IMR-90 (cell line): ENCODE data around the gene SSBP2.

Experiments
- BHLHE40 ChIP-seq: fragments of 150-350 bp; IDR thresholded peaks from 2 replicates; pipeline ENCODE4 v1.6.1; 2016; ENCODE audit warnings: mild to moderate bottlenecking, low read depth, low read length
- ELK1 ChIP-seq: fragments of 150-350 bp; IDR thresholded peaks from 2 replicates; pipeline ENCODE4 v1.6.1; 2016; ENCODE audit warnings: low read depth, mild to moderate bottlenecking, low read length, moderate library complexity, borderline replicate concordance
- MAZ ChIP-seq: IDR thresholded peaks from 2 replicates; pipeline ENCODE4 v1.6.1; 2012; ENCODE audit warnings: low read depth, mild to moderate bottlenecking, low read length, improper control_type of control experiment, moderate library complexity, borderline replicate concordance
- MXI1 ChIP-seq: IDR thresholded peaks from 2 replicates; pipeline ENCODE4 v1.6.1; 2012; ENCODE audit warnings: low read depth, mild to moderate bottlenecking, low read length, moderate library complexity, borderline replicate concordance
- NFE2L2 ChIP-seq: fragments of 150-350 bp; IDR thresholded peaks from 2 replicates; pipeline ENCODE4 v1.6.1; 2016; ENCODE audit warnings: low read depth, mild to moderate bottlenecking, low read length
- POLR2A ChIP-seq: IDR thresholded peaks from 2 replicates; pipeline ENCODE4 v1.6.1; 2012; ENCODE audit warnings: mild to moderate bottlenecking, low read depth, low read length
- RAD21 ChIP-seq: IDR thresholded peaks from 2 replicates; pipeline ENCODE4 v1.6.1; 2012; ENCODE audit warnings: low read length, improper control_type of control experiment
- RCOR1 ChIP-seq: IDR thresholded peaks from 2 replicates; pipeline ENCODE4 v1.6.1; 2012; ENCODE audit warnings: mild to moderate bottlenecking, low read length, improper control_type of control experiment; ENCODE audit not compliant: insufficient replicate concordance
- RFX5 ChIP-seq: IDR thresholded peaks from 2 replicates; pipeline ENCODE4 v1.8.0; 2012; ENCODE audit warnings: low read depth, mild to moderate bottlenecking, low read length, moderate library complexity
- SMC3 ChIP-seq: fragments of 150-350 bp; IDR thresholded peaks from 2 replicates; pipeline ENCODE4 v1.6.1; 2016; ENCODE audit warnings: low read depth, mild to moderate bottlenecking, antibody characterized with exemption, low read length, moderate library complexity
- TF ChIP-seq, protein P1 (sequence below): conservative IDR thresholded peaks from 2 replicates; pipeline ENCODE4 v1.5.1; 2012; ENCODE audit warnings: mild to moderate bottlenecking, low read depth, low read length, improper control_type of control experiment
- TF ChIP-seq, protein P2 (sequence below): fragments of 150-350 bp; IDR thresholded peaks from 2 replicates; pipeline ENCODE4 v1.6.1; 2017; ENCODE audit warnings: mild to moderate bottlenecking, antibody characterized with exemption, low read length, low read depth

- TF ChIP-seq, protein P1, sequence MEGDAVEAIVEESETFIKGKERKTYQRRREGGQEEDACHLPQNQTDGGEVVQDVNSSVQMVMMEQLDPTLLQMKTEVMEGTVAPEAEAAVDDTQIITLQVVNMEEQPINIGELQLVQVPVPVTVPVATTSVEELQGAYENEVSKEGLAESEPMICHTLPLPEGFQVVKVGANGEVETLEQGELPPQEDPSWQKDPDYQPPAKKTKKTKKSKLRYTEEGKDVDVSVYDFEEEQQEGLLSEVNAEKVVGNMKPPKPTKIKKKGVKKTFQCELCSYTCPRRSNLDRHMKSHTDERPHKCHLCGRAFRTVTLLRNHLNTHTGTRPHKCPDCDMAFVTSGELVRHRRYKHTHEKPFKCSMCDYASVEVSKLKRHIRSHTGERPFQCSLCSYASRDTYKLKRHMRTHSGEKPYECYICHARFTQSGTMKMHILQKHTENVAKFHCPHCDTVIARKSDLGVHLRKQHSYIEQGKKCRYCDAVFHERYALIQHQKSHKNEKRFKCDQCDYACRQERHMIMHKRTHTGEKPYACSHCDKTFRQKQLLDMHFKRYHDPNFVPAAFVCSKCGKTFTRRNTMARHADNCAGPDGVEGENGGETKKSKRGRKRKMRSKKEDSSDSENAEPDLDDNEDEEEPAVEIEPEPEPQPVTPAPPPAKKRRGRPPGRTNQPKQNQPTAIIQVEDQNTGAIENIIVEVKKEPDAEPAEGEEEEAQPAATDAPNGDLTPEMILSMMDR, result no peak
- TF ChIP-seq ELK1 (no peak), RAD21 (no peak), POLR2A (no peak), MAZ (no peak), MXI1 (no peak), NFE2L2 (no peak), SMC3 (no peak), RCOR1 (no peak), BHLHE40 (no peak), RFX5 (no peak)
- TF ChIP-seq, protein P2, sequence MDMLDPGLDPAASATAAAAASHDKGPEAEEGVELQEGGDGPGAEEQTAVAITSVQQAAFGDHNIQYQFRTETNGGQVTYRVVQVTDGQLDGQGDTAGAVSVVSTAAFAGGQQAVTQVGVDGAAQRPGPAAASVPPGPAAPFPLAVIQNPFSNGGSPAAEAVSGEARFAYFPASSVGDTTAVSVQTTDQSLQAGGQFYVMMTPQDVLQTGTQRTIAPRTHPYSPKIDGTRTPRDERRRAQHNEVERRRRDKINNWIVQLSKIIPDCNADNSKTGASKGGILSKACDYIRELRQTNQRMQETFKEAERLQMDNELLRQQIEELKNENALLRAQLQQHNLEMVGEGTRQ, result no peak
Observed at GRCh38 chr5:81740758-81741157, 10.1 kb downstream of the SSBP2 start.
